Aorta (tissue), 5 donors: Measurements from ENCODE around the gene CCDC171. TPM values are rescaled to one million over a fixed set of nuclear protein-coding genes. Genes with fewer than 3 reads are reported as not detected.

Experiments used
- ATAC-seq: fragments of 200-7000 bp; cut with Tn5 transposase; one replicate; pipeline ENCODE4 v1.9.1; 2022; ENCODE audit warnings: moderate library complexity; ENCODE audit not compliant: low FRiP score
- DNase-seq, 2 donors: peaks; one replicate each; pipeline ENCODE4 v3.0.0-alpha.2; 2020
- H3K27ac ChIP-seq, 2 donors: one replicate each; pipeline ENCODE4 v1.5.1; 2013; ENCODE audit warnings: low read length in 2 of 2, mild to moderate bottlenecking in 2 of 2, moderate library complexity in 2 of 2, control low read depth in 1 of 2, inconsistent platforms in 1 of 2, low read depth in 1 of 2
- H3K27me3 ChIP-seq, 2 donors: one replicate each; pipeline ENCODE4 v1.6.1; 2013; ENCODE audit warnings: control low read depth in 1 of 2, low read length in 1 of 2, mild to moderate bottlenecking in 1 of 2, moderate library complexity in 1 of 2; ENCODE audit not compliant: insufficient read depth in 2 of 2, control insufficient read depth in 1 of 2
- H3K36me3 ChIP-seq, 2 donors: one replicate each; pipeline ENCODE4 v1.6.1; 2013; ENCODE audit warnings: control low read depth in 1 of 2, low read length in 1 of 2, mild to moderate bottlenecking in 1 of 2; ENCODE audit not compliant: insufficient read depth in 2 of 2, control insufficient read depth in 1 of 2
- H3K4me1 ChIP-seq, 2 donors: one replicate each; pipeline ENCODE4 v1.6.1; 2013; ENCODE audit warnings: low read length in 2 of 2, control low read depth in 1 of 2, mild to moderate bottlenecking in 1 of 2, moderate library complexity in 1 of 2; ENCODE audit not compliant: insufficient read depth in 2 of 2, control insufficient read depth in 1 of 2
- H3K4me3 ChIP-seq, 2 donors: one replicate each; pipeline ENCODE4 v1.5.1; 2013; ENCODE audit warnings: low read length in 2 of 2, control low read depth in 1 of 2, mild to moderate bottlenecking in 1 of 2
- H3K9me3 ChIP-seq: one replicate; pipeline ENCODE4 v1.6.1; 2013; ENCODE audit warnings: mild to moderate bottlenecking, low read length; ENCODE audit not compliant: control insufficient read depth
- WGBS, 2 donors: extraction: QIAGEN DNeasy Blood & Tissue Kit; methylation state at CpG; one replicate each; pipeline ENCODE4 v1.1.7; 2013; 5-methylcytosine and 5-hydroxymethylcytosine counted together
- intact Hi-C, 2 donors: fragments of 100-400 bp; cut with DNase I; formaldehyde crosslinking; loops; one replicate each; pipeline versions ENCODE4 v1.14.2 to v1.15.0; 2022
- polyA plus RNA-seq, 2 donors: library from polyadenylated mRNA; stranded (reverse); fragments of 200-250 nt; gene quantifications; one replicate each; pipeline ENCODE4 v1.2.3, GENCODE V29; 2013
- total RNA-seq, 2 donors: library from RNA; stranded (reverse); fragmentation: NEBNext Ultra II Directional; extraction: Animal tissue kit (Norgen Biotek cat#: 25700); gene quantifications; one replicate each; pipeline ENCODE4 v1.2.1, GENCODE V29; 2021
- donor health status: healthy with polysubstance abuse.
- donor health status: Bipolar disorder and iron deficiency.
- donor health status: DM: no; HTN: no; CAD: no.
- donor health status: DM: no; HTN: no; CAD: no.
- donor health status: DM: yes; HTN: yes; CAD: no.

Gene CCDC171
- total and polyA plus RNA-seq, 4 donors = 0.13 to 5.4 (median 3.1) TPM

- Histone ChIP-seq H3K4me3 (no peak overlapping the region), H3K27me3 (no peaks in the 10 kb centered on the region), H3K27ac (no peak overlapping the region), H3K36me3 (no peaks in the 10 kb centered on the region), H3K4me1 (no peaks in the 10 kb centered on the region), H3K9me3 (no peaks in the 10 kb centered on the region)
- ATAC-seq (no peak), DNase-seq (no peak)
- 3 to 5% methylated on average over 2 of the region's 2 CpGs for WGBS, 2 donors
- intact Hi-C loops = no loop called here
These were observed 320.8 kb downstream of the CCDC171 start for GRCh38 chr9:15873573-15874177.

- Histone ChIP-seq H3K27me3 (no peaks in the 10 kb centered on the region), H3K4me1 (no peaks in the 10 kb centered on the region), H3K4me3 (no peak overlapping the region), H3K9me3 (no peaks in the 10 kb centered on the region), H3K36me3 (no peaks in the 10 kb centered on the region), H3K27ac (no peak overlapping the region)
- WGBS, 2 donors = 53 to 56% methylated on average over 4 of the region's 4 CpGs
- ATAC-seq (no peak), DNase-seq (no peak)
- intact Hi-C loops = no loop called here
These were observed 329.5 kb downstream of the CCDC171 start for GRCh38 chr9:15882328-15882727.

- no peaks in the 10 kb centered on the region for H3K27me3 ChIP-seq
- no peaks in the 10 kb centered on the region for H3K9me3 ChIP-seq
- no peaks in the 10 kb centered on the region for H3K4me1 ChIP-seq
- ATAC-seq (no peak), DNase-seq (no peak)
- H3K36me3 ChIP-seq = no peaks in the 10 kb centered on the region
- no peak overlapping the region for H3K27ac ChIP-seq
- intact Hi-C loops = no loop called here
- H3K4me3 ChIP-seq = no peak overlapping the region
- WGBS, 2 donors = 97% methylated on average over 3 of the region's 3 CpGs
These were observed 330.0 kb downstream of the CCDC171 start for GRCh38 chr9:15882883-15883282.

GRCh38 chr9:15885464-15885863, 332.6 kb downstream of the CCDC171 start:
- H3K4me3 ChIP-seq = no peak overlapping the region
- WGBS, 2 donors = 69 to 80% methylated on average over 2 of the region's 2 CpGs
- DNase-seq = no peak
- no peaks in the 10 kb centered on the region for H3K9me3 ChIP-seq
- intact Hi-C loops = no loop called here
- H3K4me1 ChIP-seq = no peaks in the 10 kb centered on the region
- no peak for ATAC-seq
- no peaks in the 10 kb centered on the region for H3K27me3 ChIP-seq
- no peak overlapping the region for H3K27ac ChIP-seq
- no peaks in the 10 kb centered on the region for H3K36me3 ChIP-seq

- WGBS, 2 donors = 87 to 89% methylated on average over 1 of the region's 1 CpG
- DNase-seq (no peak), ATAC-seq (no peak)
- Histone ChIP-seq H3K27ac (no peak overlapping the region), H3K36me3 (no peaks in the 10 kb centered on the region), H3K4me1 (no peaks in the 10 kb centered on the region), H3K27me3 (no peaks in the 10 kb centered on the region), H3K4me3 (no peak overlapping the region), H3K9me3 (peaks cover 1% of the 10 kb centered on the region)
- intact Hi-C loops = no loop called here
These were observed 336.7 kb downstream of the CCDC171 start for GRCh38 chr9:15889555-15889954.

GRCh38 chr9:15901572-15901971, 348.7 kb downstream of the CCDC171 start:
- intact Hi-C loops = no loop called here
- WGBS, 2 donors = 84 to 92% methylated on average over 1 of the region's 1 CpG
- ATAC-seq = no peak

GRCh38 chr9:15909297-15909696, 356.5 kb downstream of the CCDC171 start:
- H3K27me3 ChIP-seq = no peaks in the 10 kb centered on the region
- no peaks in the 10 kb centered on the region for H3K36me3 ChIP-seq
- WGBS, 2 donors = 77 to 86% methylated on average over 6 of the region's 6 CpGs
- no peak overlapping the region for H3K27ac ChIP-seq
- no peaks in the 10 kb centered on the region for H3K9me3 ChIP-seq
- DNase-seq (no peak), ATAC-seq (no peak)
- intact Hi-C loops = no loop called here
- H3K4me3 ChIP-seq = no peak overlapping the region
- H3K4me1 ChIP-seq = no peaks in the 10 kb centered on the region

More at GRCh38 chr9:15901572-15901971, 348.7 kb downstream of the CCDC171 start:
- no peak overlapping the region for H3K4me3 ChIP-seq
- no peaks in the 10 kb centered on the region for H3K27me3 ChIP-seq
- no peak for DNase-seq
- no peaks in the 10 kb centered on the region for H3K4me1 ChIP-seq
- H3K27ac ChIP-seq = no peak overlapping the region
- H3K9me3 ChIP-seq = no peaks in the 10 kb centered on the region
- no peaks in the 10 kb centered on the region for H3K36me3 ChIP-seq

GRCh38 chr9:15915711-15916110, 362.9 kb downstream of the CCDC171 start:
- H3K27me3 ChIP-seq = no peaks in the 10 kb centered on the region
- no peaks in the 10 kb centered on the region for H3K36me3 ChIP-seq
- intact Hi-C loops = no loop called here
- no peak overlapping the region for H3K4me3 ChIP-seq
- DNase-seq = no peak
- H3K4me1 ChIP-seq = no peaks in the 10 kb centered on the region
- peaks cover 1% of the 10 kb centered on the region for H3K9me3 ChIP-seq
- no peak overlapping the region for H3K27ac ChIP-seq
- ATAC-seq = no peak

- Histone ChIP-seq H3K27ac (no peak overlapping the region), H3K36me3 (no peaks in the 10 kb centered on the region), H3K4me3 (no peak overlapping the region), H3K4me1 (peaks cover 0 to 3% of the 10 kb centered on the region in 2 donors), H3K27me3 (no peaks in the 10 kb centered on the region), H3K9me3 (no peaks in the 10 kb centered on the region)
- intact Hi-C loops = no loop called here
- WGBS, 2 donors = 22 to 36% methylated on average over 2 of the region's 2 CpGs
- no peak for ATAC-seq
- no peak for DNase-seq
These were observed 374.3 kb downstream of the CCDC171 start for GRCh38 chr9:15927161-15927560.
